H9 (cell line): Measurements from ENCODE around the gene CCM2. TPM values are rescaled to one million over a fixed set of nuclear protein-coding genes. Genes with fewer than 3 reads are reported as not detected.

Experiments used
- DNase-seq: peaks from one replicate; pipeline ENCODE4 v3.0.0-alpha.2; 2017
- H2AFZ ChIP-seq: one replicate; pipeline ENCODE4 v1.6.1; 2013; ENCODE audit warnings: mild to moderate bottlenecking, low read length, control low read depth, moderate library complexity
- H2AK5ac ChIP-seq: 2 replicates; pipeline ENCODE4 v1.6.1; 2013; ENCODE audit warnings: low read length, control low read depth, mixed read lengths; ENCODE audit not compliant: insufficient read length
- H2BK120ac ChIP-seq: one replicate; pipeline ENCODE4 v1.6.1; 2013; ENCODE audit warnings: low read depth, mild to moderate bottlenecking, low read length, control low read depth, inconsistent platforms; ENCODE audit not compliant: poor library complexity, severe bottlenecking
- H2BK12ac ChIP-seq: 2 replicates; pipeline ENCODE4 v1.6.1; 2013; ENCODE audit warnings: low read length, control low read depth, mixed read lengths, low read depth; ENCODE audit not compliant: insufficient read length
- H2BK15ac ChIP-seq: 2 replicates; pipeline ENCODE4 v1.6.1; 2013; ENCODE audit warnings: low read depth, low read length, control low read depth
- H2BK20ac ChIP-seq: one replicate; pipeline ENCODE4 v1.6.1; 2013; ENCODE audit warnings: low read depth, mild to moderate bottlenecking, low read length, control low read depth, inconsistent platforms; ENCODE audit not compliant: poor library complexity, severe bottlenecking
- H2BK5ac ChIP-seq: 2 replicates; pipeline ENCODE4 v1.6.1; 2013; ENCODE audit warnings: low read length, control low read depth, mixed read lengths; ENCODE audit not compliant: insufficient read length
- H3K14ac ChIP-seq: 2 replicates; pipeline ENCODE4 v1.6.1; 2013; ENCODE audit warnings: low read length, control low read depth; ENCODE audit not compliant: insufficient read depth
- H3K18ac ChIP-seq: 2 replicates; pipeline ENCODE4 v1.6.1; 2013; ENCODE audit warnings: low read depth, mild to moderate bottlenecking, mixed read lengths, low read length, control low read depth; ENCODE audit not compliant: insufficient read length
- H3K23ac ChIP-seq: 2 replicates; pipeline ENCODE4 v1.6.1; 2013; ENCODE audit warnings: low read length, control low read depth, mixed read lengths, low read depth; ENCODE audit not compliant: insufficient read length
- H3K23me2 ChIP-seq: 2 replicates; pipeline ENCODE4 v1.6.1; 2013; ENCODE audit warnings: low read depth, mild to moderate bottlenecking, mixed read lengths, low read length, control low read depth; ENCODE audit not compliant: insufficient read length, poor library complexity, severe bottlenecking
- H3K27ac ChIP-seq: 2 replicates; pipeline ENCODE4 v1.5.1; 2013; ENCODE audit warnings: low read length, control low read depth, mixed read lengths, low read depth; ENCODE audit not compliant: insufficient read length
- H3K27me3 ChIP-seq: 2 replicates; pipeline ENCODE4 v1.6.1; 2013; ENCODE audit warnings: low read length, control low read depth, inconsistent platforms; ENCODE audit not compliant: insufficient read depth
- H3K4ac ChIP-seq: 2 replicates; pipeline ENCODE4 v1.6.1; 2013; ENCODE audit warnings: low read depth, mild to moderate bottlenecking, control low read depth, inconsistent platforms, low read length, moderate library complexity
- H3K4me1 ChIP-seq: 2 replicates; pipeline ENCODE4 v1.6.1; 2013; ENCODE audit warnings: low read length, control low read depth, inconsistent platforms; ENCODE audit not compliant: insufficient read depth
- H3K4me2 ChIP-seq: 2 replicates; pipeline ENCODE4 v1.6.1; 2013; ENCODE audit warnings: low read length, control low read depth, mixed read lengths; ENCODE audit not compliant: insufficient read length, insufficient read depth
- H3K56ac ChIP-seq: 2 replicates; pipeline ENCODE4 v1.6.1; 2013; ENCODE audit warnings: low read depth, mild to moderate bottlenecking, mixed read lengths, low read length, control low read depth; ENCODE audit not compliant: insufficient read length
- H3K79me1 ChIP-seq: 2 replicates; pipeline ENCODE4 v1.6.1; 2013; ENCODE audit warnings: low read depth, mild to moderate bottlenecking, moderate library complexity, low read length, control low read depth, inconsistent platforms; ENCODE audit not compliant: insufficient read depth, poor library complexity, severe bottlenecking
- H3K79me2 ChIP-seq: 2 replicates; pipeline ENCODE4 v1.6.1; 2013; ENCODE audit warnings: low read length, control low read depth, inconsistent platforms; ENCODE audit not compliant: insufficient read depth
- H3K9ac ChIP-seq: 2 replicates; pipeline ENCODE4 v1.6.1; 2013; ENCODE audit warnings: low read length, control low read depth, mixed read lengths; ENCODE audit not compliant: insufficient read length; ENCODE audit errors: extremely low read depth
- H3K9me3 ChIP-seq: one replicate; pipeline ENCODE4 v1.6.1; 2013; ENCODE audit warnings: low read depth, low read length, inconsistent platforms; ENCODE audit not compliant: control insufficient read depth
- H3T11ph ChIP-seq: one replicate; pipeline ENCODE4 v1.6.1; 2013; ENCODE audit warnings: mild to moderate bottlenecking, low read length, control low read depth, inconsistent platforms
- H4K20me1 ChIP-seq: one replicate; pipeline ENCODE4 v1.6.1; 2013; ENCODE audit not compliant: control insufficient read depth, insufficient read length, insufficient read depth
- H4K5ac ChIP-seq: 2 replicates; pipeline ENCODE4 v1.6.1; 2013; ENCODE audit warnings: low read depth, mild to moderate bottlenecking, mixed read lengths, low read length, control low read depth; ENCODE audit not compliant: insufficient read length
- H4K8ac ChIP-seq: replicated peaks from 2 replicates; pipeline ENCODE4 v1.6.1; 2013; ENCODE audit warnings: low read length, control low read depth, mixed read lengths, low read depth; ENCODE audit not compliant: insufficient read length
- H4K91ac ChIP-seq: 2 replicates; pipeline ENCODE4 v1.6.1; 2013; ENCODE audit warnings: low read depth, mild to moderate bottlenecking, moderate library complexity, mixed read lengths, low read length, control low read depth; ENCODE audit not compliant: insufficient read length
- H3K27ac Mint-ChIP-seq, 3 experiments: 2 replicates in 2 of 3; 3 replicates in 1 of 3; pipeline ENCODE4 v1.8.0; 2020 to 2021; ENCODE audit warnings: mixed read lengths in 3 of 3, mild to moderate bottlenecking in 1 of 3, moderate library complexity in 1 of 3
- H3K27me3 Mint-ChIP-seq: 2 replicates; pipeline ENCODE4 v1.8.0; 2021; ENCODE audit warnings: low read depth, mild to moderate bottlenecking, moderate library complexity, mixed read lengths
- H3K36me3 Mint-ChIP-seq, 3 experiments: 2 replicates in 2 of 3; 3 replicates in 1 of 3; pipeline ENCODE4 v1.8.0; 2020 to 2021; ENCODE audit warnings: low read depth in 3 of 3, mixed read lengths in 3 of 3; ENCODE audit not compliant: insufficient read depth in 1 of 3
- H3K4me1 Mint-ChIP-seq, 2 experiments: 2 replicates each; pipeline ENCODE4 v1.8.0; 2020; ENCODE audit warnings: mixed read lengths in 2 of 2
- H3K4me3 Mint-ChIP-seq, 2 experiments: 2 replicates in 1 of 2; 3 replicates in 1 of 2; pipeline ENCODE4 v1.8.0; 2020 to 2021; ENCODE audit warnings: mild to moderate bottlenecking in 2 of 2, mixed read lengths in 2 of 2, moderate library complexity in 1 of 2
- H3K9me3 Mint-ChIP-seq, 2 experiments: 2 replicates in 1 of 2; 3 replicates in 1 of 2; pipeline ENCODE4 v1.8.0; 2020; ENCODE audit warnings: mild to moderate bottlenecking in 2 of 2, mixed read lengths in 2 of 2, moderate library complexity in 1 of 2
- WGBS: extraction: QIAGEN DNeasy Blood & Tissue Kit; methylation state at CpG from one replicate; pipeline ENCODE4 v1.1.7; 2013; ENCODE audit warnings: missing lambda C conversion rate, low lambda C conversion rate, mixed read lengths; ENCODE audit not compliant: insufficient read length; ENCODE audit errors: extremely low coverage; 5-methylcytosine and 5-hydroxymethylcytosine counted together
- total RNA-seq: library from RNA; stranded (reverse); gene quantifications from 2 replicates; pipeline ENCODE4 v1.2.1, GENCODE V29; 2021
- TF ChIP-seq, protein P1 (sequence below): fragments of 200-600 bp; sonication (generic); conservative IDR thresholded peaks from 3 replicates; pipeline ENCODE4 v1.8.0; 2021; ENCODE audit warnings: antibody characterized with exemption, mild to moderate bottlenecking

Gene CCM2
- total RNA-seq, 1 experiment from 2014 or later, result 30.4 TPM

DNA sequence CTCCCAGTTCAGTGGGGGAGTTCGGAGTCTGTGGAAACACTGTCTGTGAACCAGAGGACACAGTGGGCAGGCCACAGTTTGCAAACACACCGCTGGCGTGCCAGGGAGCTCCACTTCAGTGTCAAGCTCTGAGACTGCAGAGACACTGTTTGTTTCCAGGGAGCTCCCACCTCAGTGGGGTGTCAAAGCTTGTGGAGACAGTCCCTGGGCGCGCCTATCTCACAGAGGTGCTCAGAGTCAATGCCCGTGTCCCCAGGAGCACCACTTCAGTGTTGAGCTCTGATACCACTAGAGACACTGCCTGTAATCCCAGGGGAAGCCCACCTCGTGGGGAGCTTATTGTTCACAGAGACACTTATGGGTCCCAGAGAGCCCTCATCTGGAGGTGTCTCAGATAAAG lies 25.5 kb upstream of the CCM2 start:
- no peak overlapping the region for H2BK15ac ChIP-seq
- H3K9me3 Mint-ChIP-seq, result no peaks in the 10 kb centered on the region
- H3K9ac ChIP-seq, result no peak overlapping the region
- H3K4me3 Mint-ChIP-seq, result no peak overlapping the region
- no peak overlapping the region for H3T11ph ChIP-seq
- no peaks in the 10 kb centered on the region for H3K27me3 ChIP-seq
- H2BK20ac ChIP-seq, result no peak overlapping the region
- H3K18ac ChIP-seq, result no peak overlapping the region
- no peak overlapping the region for H2AK5ac ChIP-seq
- no peaks in the 10 kb centered on the region; the same call in 1 of the 2 replicates for H3K27me3 Mint-ChIP-seq
- H3K23ac ChIP-seq, result no peak overlapping the region
- H3K27ac ChIP-seq, result no peak overlapping the region
- H3K4me2 ChIP-seq, result no peak overlapping the region
- no peak overlapping the region for H2BK5ac ChIP-seq
- H3K56ac ChIP-seq, result no peak overlapping the region
- H2BK12ac ChIP-seq, result no peak overlapping the region
- H2BK120ac ChIP-seq, result no peak overlapping the region
- H3K79me1 ChIP-seq, result no peaks in the 10 kb centered on the region
- TF ChIP-seq, protein P1, sequence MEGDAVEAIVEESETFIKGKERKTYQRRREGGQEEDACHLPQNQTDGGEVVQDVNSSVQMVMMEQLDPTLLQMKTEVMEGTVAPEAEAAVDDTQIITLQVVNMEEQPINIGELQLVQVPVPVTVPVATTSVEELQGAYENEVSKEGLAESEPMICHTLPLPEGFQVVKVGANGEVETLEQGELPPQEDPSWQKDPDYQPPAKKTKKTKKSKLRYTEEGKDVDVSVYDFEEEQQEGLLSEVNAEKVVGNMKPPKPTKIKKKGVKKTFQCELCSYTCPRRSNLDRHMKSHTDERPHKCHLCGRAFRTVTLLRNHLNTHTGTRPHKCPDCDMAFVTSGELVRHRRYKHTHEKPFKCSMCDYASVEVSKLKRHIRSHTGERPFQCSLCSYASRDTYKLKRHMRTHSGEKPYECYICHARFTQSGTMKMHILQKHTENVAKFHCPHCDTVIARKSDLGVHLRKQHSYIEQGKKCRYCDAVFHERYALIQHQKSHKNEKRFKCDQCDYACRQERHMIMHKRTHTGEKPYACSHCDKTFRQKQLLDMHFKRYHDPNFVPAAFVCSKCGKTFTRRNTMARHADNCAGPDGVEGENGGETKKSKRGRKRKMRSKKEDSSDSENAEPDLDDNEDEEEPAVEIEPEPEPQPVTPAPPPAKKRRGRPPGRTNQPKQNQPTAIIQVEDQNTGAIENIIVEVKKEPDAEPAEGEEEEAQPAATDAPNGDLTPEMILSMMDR, result no peak
- H4K5ac ChIP-seq, result no peak overlapping the region
- no peaks in the 10 kb centered on the region for H4K20me1 ChIP-seq
- no peak for DNase-seq
- no peaks in the 10 kb centered on the region for H3K79me2 ChIP-seq
- no peaks in the 10 kb centered on the region for H3K4me1 ChIP-seq
- no peak overlapping the region; a peak in 1 of 7 replicates for H3K27ac Mint-ChIP-seq
- no peak overlapping the region for H4K91ac ChIP-seq
- no peak overlapping the region for H2AFZ ChIP-seq
- no peak overlapping the region for H3K14ac ChIP-seq
- H3K4me1 Mint-ChIP-seq, result no peaks in the 10 kb centered on the region
- no peaks in the 10 kb centered on the region for H3K23me2 ChIP-seq
- H3K4ac ChIP-seq, result no peak overlapping the region
- H3K36me3 Mint-ChIP-seq, result peaks cover 0 to 12% (median 2%) of the 10 kb centered on the region in 3 experiments; a peak in 5 of 7 replicates
- no peaks in the 10 kb centered on the region for H3K9me3 ChIP-seq
- WGBS, result no CpG with 5 or more reads among the region's 7 CpGs
- no peak overlapping the region for H4K8ac ChIP-seq
